ENCODE results near the gene FRYL.
"Not testable (repeated sequence)": the region's sequence is repeated elsewhere in the genome, so short reads cannot be mapped to it uniquely, and the experiment has no call there.

Gene FRYL

DNA sequence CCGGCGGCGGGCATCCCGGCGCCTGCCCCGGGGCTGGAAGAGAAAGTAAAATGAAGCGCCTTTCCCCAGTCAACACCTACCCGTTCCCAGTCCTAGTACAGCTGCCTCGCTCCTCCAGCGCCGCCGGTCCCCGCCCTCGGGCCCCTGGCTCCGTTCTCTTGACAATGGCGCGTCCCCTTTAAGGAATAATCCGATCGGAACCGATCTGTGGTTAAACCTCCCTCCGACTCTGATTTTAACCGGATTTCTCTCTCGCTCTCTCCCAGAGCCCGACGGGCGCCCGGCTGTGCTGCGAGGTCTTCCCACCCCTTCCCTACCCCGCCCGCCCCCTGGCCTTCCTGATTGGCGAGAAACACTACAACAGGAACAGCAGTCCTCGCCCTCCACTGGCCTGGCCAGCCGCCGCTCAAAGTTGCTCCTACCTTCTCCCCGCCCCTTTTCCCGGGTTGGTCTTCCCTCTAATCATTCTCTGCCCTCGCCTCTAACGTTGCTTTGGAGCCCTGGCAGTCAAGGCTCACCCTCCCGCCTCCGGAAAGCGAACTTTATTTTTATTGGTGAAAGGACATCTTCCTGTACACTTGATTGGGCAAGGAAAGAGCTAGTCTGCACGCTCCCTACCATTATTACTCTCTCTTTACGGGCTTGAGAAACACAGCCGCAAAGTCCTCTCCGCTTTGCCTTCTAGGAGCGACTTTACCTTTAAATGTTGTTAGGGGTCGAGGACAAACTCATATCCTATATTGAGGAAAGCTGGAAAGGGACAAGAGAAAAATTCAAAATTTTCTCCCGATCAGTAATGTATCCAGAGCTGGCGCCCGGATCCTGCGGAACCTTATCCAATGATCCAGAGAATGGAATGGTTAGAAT is at the start of gene FRYL:
TSS of gene FRYL (minus strand) at position 282 of the 867 bp plus-strand sequence. CDS start 145,869 bp downstream, outside the sequence.
- peak; percentile 99 for DNase-seq (ENCODE audit: low spot score)

GRCh38 chr4:48827622-48828021 is 47.5 kb upstream of the FRYL start:
- no peak for DNase-seq (ENCODE audit: low spot score)

DNA sequence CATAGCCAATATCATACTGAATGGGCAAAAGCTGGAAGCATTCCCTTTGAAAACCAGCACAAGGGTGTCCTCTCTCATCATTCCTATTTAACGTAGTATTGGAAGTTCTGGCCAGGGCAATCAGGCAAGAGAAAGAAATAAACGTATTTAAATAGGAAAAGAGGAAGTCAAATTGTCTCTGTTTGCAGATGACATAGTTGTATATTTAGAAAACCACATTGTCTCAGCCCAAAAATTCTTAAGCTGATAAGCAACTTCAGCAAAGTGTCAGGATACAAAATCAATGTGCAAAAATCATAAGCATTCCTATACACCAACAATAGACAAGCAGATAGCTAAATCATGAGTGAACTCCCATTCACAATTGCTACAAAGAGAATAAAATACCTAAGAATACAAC is 41.4 kb upstream of the FRYL start:
- DNase-seq (ENCODE audit: low spot score) = not testable (repeated sequence)

DNA sequence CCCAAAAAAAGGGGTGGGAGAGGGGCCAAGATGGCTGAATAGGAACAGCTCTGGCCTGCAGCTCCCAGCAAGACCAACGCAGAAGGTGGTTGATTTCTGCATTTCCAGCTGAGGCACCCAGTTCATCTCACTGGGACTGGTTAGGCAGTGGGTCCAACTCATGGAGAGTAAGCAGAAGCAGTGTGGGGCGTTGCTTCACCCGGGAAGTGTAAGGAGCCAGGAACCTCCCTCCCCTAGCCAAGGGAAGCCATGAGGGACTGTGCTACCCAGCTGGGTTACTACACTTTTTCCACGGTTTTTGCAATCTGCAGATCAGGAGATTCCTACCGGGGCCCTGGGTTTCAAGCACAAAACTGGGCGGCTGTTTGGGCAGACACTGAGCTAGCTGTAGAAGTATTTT is 36.9 kb upstream of the FRYL start:
- DNase-seq (ENCODE audit: low spot score) = no peak

- DNase-seq (ENCODE audit: low spot score) = not testable (repeated sequence)
Measured at GRCh38 chr4:48816297-48816696, 36.2 kb upstream of the FRYL start.

GRCh38 chr4:48815483-48815882 is 35.4 kb upstream of the FRYL start:
- no peak for DNase-seq (ENCODE audit: low spot score)

- no peak for DNase-seq (ENCODE audit: low spot score)
Measured at GRCh38 chr4:48813964-48814363, 33.9 kb upstream of the FRYL start.

- DNase-seq (ENCODE audit: low spot score) = no peak
Measured at GRCh38 chr4:48812866-48813265, 32.8 kb upstream of the FRYL start.

DNA sequence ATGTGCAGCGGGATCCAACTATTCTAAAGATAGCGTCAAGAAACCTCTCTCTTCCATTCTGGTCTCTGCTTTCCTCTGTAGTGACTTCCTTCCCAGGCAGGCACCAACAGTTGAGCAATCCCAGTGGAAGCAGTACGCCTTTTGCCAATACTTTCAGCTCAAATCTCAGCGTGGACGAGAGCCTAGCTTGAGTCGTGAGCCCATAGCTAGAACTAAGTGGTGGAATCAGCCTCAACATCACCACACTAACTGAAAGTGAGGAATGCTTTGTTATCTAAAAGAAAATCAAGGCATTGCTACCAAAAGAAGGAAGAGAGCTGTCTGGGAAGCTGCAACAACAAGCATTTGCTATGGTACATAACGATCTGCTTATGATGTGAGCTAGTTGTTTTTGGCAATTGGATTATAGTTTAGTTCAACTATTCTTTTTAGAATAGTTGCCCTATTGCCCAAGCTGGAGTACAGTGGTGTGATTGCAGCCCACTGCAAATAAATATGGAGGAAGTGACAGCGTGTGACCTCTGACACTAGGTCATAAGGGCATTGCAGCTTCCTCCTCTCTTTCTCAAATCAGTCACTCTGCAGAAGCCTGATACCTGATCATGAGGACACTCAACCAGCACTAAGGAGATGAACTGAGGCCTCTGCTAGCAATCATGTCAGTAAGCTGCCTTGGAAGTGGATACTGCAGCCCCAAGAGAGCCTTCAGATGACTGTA is 24.7 kb upstream of the FRYL start:
- DNase-seq (ENCODE audit: low spot score) = no peak

DNA sequence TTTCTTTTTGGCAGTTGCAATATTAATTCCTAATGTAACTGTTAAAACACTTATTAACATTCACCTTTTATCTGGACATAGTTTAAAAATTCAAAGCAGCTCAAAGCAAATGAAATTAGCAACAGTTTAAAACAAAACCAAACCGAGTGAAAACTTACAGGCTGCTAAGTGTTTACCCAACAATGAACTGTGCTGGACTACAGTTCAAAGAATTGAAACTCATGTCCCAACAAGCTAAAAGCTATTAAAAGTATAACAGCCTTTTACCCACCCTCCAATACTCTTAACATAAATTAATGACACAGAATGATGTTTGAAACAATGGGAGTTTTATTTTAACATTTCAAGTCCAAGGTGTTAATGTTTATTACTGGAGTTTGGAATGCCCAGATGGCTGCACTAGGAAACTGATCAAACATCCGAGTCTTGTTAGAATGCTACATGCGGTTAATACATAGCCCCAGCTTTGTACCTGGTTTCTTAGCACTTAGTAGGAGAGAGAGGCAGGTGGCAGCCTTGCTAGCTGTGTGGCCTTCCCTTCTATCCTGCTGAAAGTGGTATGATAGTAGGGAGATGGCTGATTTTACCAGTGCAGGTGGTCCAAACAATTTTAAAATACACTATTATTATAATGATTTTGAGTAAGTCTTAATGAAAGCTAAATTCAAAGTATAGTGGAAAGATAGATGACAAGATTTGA is 21.1 kb upstream of the FRYL start:
- no peak for DNase-seq (ENCODE audit: low spot score)

DNA sequence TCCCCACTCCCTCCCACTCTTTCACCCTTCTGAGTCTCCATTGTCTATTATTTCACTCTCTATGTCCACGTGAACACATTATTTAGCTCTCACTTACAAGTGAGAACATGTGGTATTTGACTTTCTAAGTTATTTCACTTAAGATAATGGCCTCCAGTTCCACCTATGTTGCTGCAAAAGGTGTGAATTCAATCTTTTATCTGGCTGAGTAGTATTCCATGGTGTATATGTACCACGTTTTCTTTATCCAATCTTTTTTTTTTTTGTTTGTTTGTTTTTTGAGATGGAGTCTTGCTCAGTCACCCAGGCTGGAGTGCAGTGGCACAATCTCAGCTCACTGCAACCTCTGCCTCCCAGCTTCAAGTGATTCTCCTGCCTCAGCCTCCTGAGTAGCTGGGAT is 20.1 kb upstream of the FRYL start:
- DNase-seq (ENCODE audit: low spot score) = not testable (repeated sequence)

- no peak for DNase-seq (ENCODE audit: low spot score)
Measured at GRCh38 chr4:48799157-48799556, 19.1 kb upstream of the FRYL start.

DNA sequence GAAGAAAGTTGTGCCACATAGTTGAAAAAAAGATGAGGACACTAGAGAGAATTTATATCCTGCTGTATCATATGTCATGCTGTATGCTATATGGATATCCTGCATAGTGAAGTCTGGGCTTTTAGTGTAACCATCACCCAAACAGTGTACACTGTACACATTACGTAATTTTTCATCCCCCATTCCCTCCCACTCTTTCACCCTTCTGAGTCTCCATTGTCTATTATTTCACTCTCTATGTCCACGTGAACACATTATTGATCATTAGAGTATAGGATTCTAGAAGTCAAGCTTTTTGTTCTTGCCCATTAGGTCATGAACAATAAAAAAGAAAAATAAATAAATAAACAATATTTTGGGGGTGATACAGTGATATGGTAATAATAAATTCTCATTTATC is 18.0 kb upstream of the FRYL start:
- DNase-seq (ENCODE audit: low spot score) = no peak

DNA sequence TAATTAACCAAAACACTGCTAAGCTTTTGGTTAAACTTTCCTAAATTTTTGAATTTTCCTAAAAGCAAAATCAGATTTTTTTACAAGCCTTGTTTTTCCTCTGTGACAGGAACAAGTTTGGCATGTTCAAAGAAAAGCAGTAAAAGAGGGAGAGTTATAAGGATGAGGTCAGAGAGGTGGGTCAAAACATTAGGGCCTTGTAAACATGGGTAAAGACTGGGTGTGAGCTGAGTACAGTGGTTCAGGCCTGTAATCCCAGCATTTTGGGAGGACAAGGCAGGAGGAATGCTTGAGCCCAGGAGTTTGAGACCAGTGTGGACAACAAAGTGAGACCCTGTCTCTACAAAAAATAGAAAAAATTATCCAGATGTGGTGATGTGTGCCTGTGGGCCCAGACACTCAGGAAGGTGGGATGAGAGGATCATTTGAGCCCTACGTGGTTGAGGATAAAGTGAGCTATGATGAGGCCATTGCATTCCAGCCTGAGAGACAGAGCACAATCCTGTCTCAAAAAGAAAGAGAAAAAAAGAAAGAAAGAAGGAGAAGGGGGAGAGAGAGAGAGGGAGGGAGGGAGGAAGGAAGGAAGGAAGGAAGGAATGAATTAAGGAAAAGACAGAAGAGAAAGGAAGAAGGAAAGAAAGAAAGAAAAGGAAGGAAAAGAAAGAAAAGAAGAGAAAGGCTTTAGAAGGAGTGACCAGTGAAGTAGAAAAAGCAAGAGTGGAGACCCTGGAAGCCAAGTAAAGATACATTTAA is 17.0 kb upstream of the FRYL start:
- no peak for DNase-seq (ENCODE audit: low spot score)

DNA sequence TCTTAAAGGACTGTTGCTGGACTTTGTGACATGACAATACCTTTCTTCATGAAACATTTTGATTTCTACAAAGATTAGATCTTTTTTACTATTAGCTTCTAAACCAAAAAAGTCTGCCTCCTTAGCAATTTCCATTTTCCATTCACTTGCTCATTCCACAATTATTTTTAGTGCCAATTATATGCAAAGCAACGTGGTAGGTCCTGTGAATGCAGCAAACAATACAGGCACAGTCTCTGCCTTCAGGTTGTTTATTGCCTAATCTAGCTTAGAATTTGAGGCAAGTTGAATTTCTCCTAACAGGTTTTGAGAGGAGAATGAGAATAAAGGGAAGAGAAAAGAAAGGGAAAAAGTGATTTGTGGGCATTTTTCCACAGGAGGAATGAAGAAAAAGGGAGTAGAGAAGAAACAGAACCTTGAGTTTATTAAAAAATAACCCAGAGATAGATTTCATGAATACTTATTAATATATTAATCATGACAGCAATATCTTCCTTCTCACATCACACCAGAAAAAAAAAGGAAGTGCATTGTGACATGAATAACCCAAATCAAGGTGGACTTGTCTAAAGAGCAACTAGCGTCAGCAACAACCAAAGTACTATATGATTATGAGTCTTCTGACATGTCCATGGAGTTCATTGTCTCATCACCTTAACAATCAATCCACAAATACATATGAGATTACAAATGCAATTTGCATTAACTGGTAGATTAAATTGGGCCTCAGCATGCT is 16.3 kb upstream of the FRYL start:
- DNase-seq (ENCODE audit: low spot score) = no peak

- no peak for DNase-seq (ENCODE audit: low spot score)
Measured at GRCh38 chr4:48795108-48795507, 15.0 kb upstream of the FRYL start.

DNA sequence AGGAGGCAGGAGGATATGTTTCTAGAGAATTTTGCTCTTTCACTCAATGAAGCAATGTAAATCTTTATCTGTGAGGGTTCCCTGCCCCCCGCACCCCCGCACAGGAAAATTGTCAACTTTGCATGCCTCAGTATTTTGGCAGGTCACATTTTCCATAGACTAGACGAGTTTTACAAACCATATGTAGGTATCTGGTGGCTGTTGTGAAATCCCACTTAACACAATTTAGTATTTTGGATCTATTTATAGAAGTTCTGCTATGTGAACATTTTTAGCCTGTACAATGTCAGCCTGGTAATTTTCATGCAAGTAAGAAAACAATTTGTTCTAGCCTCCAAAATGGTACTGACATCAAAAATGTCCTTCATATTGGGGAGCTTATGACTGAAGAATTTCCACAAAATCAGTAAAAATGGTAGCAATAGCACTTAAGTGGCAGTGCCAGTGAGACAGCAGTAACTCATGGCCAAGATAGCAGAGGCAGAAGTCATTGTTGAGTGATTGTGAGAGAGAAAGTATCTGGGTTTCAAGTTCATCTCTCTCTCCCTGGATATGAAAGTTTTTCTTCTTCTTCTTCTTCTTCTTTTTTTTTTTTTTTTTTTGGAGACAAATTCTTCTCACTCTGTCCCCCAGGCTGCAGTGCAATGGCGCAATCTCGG is 12.4 kb upstream of the FRYL start:
- no peak for DNase-seq (ENCODE audit: low spot score)

- DNase-seq (ENCODE audit: low spot score) = no peak
Measured at GRCh38 chr4:48791313-48791712, 11.2 kb upstream of the FRYL start.

DNA sequence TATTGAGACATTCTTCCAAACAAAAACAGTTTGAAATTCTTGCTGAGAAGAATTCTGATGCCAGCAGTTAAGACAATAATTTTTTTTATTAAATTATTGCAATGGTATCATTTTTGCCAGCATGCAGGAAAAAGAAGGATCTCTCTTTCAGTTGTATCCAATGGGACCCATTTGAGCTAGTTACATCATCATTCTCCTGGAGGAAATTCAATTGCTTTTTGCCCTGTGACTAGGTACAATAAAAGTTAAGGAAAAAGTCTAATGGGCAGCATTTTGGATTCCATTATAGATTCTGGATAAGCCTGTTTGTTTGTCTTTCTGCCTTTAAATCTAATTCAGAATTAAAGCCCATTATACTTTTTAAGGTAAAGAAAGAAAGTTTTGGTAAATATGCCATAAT is 10.5 kb upstream of the FRYL start:
- no peak for DNase-seq (ENCODE audit: low spot score)

DNA sequence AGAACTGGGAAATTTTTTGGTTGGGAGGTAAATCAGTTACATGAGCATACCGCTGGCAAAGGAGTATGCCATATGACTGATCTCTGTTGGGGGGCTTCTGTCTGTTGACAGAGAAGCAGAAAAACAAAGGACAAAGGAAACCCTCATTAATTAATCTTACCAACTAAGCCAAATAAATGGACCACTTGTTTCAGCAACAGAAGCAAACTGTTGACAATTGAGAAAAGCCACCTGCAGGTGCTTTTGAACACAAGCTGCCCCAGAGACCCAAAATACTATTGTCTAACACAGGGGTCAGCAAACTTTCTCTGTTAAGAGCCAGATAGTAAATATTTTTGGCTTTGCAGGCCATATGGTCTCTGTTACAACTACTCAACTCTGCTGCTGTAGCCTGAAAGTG is 7.0 kb upstream of the FRYL start:
- no peak for DNase-seq (ENCODE audit: low spot score)

- no peak for DNase-seq (ENCODE audit: low spot score)
Measured at GRCh38 chr4:48786549-48786948, 6.5 kb upstream of the FRYL start.

All from CD4-positive, alpha-beta T cell treated with Interleukin-6 at 100 ng/mL for 8 hours (primary cell).